HG02798 (cell line): ENCODE data around the gene ARID3A.

Source experiments
- ATAC-seq: cut with Tn5 transposase; IDR thresholded peaks from one replicate; pipeline ENCODE4 v1.9.1; 2021; ENCODE audit warnings: mild to moderate bottlenecking; ENCODE audit not compliant: unreplicated experiment, poor library complexity

ARID3A gene

GRCh38 chr19:980133-980998, 54.5 kb downstream of the ARID3A start:
- ATAC-seq = no peak

DNA sequence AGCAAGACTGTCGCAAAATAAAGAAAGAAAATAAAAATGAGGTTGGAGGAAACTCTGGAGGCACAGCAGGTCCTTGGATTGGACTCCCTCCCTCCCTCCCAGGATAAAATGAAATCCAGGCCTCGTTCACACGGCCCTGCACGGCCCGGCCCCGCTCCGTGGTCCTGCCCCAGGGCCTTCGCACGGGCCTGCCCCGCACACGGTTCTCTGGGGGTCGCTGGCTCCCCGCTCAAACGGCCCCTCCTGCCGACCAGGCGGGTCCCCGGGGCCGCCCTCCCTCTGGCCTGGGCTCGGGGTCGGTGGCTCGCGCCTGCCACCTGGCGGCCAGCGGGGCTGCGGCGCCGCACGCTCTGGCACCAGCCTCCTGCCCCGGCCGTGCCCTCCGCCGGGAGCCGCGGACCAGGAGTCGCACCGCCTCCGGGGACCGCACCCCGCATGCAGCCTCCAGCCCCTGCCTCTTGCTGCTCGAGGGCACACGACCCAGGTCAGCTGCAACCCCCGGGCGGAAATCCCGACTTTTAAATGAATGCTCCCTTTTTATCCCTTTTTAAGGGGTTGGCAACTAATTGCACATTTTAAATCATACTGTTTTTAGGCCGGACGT, 56.8 kb downstream of the ARID3A start:
- ATAC-seq = peak; percentile 60

DNA sequence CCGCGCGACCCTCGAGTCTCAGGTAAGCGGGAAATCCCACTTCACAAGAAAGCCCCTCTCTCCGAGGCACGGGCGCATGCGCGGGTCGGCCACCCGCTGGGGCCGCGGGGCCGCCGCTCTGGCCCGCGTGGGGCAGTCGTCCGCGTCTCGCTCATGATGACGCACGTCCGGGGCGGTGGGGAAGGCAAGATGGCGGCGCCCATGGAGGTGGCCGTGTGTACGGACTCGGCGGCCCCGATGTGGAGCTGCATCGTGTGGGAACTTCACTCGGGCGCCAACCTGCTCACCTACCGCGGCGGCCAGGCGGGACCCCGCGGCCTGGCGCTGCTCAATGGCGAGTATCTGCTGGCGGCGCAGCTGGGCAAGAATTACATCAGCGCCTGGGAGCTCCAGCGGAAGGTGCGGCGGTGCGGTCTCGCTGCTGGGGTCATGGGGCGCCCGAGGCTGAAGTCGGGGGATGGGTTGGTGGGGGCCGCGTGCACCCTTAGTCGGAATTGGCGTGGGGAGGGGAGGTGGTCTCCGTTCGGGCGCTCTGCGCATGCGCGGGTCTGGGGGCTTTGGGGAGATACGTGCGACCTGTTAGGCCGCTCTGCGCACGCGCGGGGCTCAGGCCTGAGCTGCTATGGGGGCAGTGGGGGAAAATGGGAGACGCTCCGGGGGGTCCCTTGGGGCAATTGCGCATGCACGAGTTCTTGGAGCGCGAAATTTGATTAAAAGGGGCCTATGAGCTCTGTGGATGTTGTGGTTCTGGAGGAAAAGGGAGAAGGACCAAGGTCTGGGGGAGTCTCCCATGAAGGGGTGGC, 58.5 kb downstream of the ARID3A start, which contains the start of gene WDR18:
Gene WDR18 (plus strand): TSS at position 181 of the 803 bp plus-strand sequence. CDS start 9 bp downstream, at position 190.
- ATAC-seq = peak; percentile 87

DNA sequence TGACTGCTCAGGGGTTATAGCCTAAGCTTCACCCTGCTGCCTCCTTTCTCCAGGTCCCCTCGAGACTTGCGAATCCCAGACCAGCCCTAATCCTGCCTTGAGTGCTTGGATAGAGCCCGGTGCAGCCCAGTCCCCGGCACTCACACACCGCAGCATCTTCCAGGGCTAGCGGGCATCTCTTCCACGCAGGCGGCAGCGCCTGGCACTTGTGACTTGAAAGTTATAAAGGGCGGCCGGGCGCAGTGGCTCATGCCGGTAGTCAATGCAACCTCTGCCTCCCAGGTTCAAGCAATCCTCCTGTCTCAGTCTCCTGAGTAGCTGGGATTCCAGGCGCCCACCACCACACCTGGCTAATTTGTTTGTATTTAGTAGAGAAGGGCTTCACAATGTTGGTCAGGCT, 60.2 kb downstream of the ARID3A start:
- no peak for ATAC-seq

GRCh38 chr19:988081-988480, 62.2 kb downstream of the ARID3A start:
- no peak for ATAC-seq

DNA sequence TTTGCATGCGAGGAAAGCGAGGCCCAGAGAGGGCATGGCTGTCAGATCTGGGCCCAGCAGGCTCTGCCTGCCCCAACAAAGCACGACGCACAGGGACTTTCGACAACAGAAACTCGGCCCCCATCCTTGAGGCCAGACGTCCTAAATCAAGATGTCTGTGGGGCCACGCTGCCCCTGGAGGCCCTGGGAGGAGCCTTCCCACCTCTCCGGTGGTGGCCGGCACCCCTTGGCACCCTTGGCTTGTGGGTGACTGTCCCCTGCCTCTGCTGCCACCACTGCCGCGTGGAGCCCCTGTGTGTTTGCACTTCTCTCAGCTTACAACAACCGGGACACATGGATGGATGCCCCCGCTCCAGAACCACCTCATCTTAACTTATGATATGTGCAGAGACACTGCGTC, 62.7 kb downstream of the ARID3A start:
- ATAC-seq = no peak

GRCh38 chr19:989381-990081, 63.7 kb downstream of the ARID3A start:
- ATAC-seq = no peak

- no peak for ATAC-seq
Observed at GRCh38 chr19:990119-990571, 64.3 kb downstream of the ARID3A start.

- ATAC-seq = no peak
Observed at GRCh38 chr19:990746-991145, 64.9 kb downstream of the ARID3A start.

DNA sequence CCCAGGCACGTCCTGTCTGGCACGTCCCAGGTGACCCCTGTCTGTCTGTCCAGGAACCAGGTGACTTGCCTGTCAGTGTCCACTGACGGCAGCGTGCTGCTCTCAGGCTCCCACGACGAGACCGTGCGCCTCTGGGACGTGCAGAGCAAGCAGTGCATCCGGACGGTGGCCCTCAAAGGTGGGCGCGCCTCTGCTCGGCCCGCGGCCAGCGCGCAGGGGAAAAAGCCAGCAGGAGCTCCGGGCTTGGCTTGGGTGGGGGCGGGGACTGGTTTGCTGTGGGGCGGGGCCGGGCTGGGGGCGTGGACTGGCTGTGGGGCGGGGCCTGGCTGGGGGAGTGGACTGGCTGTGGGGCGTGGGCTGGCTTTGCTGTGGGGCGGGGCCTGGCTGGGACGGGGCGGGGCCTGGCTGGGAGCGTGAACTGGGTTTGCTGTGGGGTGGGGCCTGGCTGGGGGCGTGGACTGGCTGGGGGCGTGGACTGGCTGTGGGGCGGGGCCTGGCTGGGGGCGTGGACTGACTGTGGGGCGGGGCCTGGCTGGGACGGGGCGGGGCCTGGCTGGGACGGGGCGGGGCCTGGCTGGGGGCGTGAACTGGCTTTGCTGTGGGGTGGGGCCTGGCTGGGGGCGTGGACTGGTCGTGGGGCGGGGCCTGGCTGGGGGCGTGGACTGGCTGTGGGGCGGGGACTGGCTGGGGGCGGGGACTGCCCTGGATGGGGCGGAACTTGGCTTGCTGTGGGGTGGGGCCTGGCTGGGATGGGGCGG, 65.5 kb downstream of the ARID3A start:
- ATAC-seq = no peak

DNA sequence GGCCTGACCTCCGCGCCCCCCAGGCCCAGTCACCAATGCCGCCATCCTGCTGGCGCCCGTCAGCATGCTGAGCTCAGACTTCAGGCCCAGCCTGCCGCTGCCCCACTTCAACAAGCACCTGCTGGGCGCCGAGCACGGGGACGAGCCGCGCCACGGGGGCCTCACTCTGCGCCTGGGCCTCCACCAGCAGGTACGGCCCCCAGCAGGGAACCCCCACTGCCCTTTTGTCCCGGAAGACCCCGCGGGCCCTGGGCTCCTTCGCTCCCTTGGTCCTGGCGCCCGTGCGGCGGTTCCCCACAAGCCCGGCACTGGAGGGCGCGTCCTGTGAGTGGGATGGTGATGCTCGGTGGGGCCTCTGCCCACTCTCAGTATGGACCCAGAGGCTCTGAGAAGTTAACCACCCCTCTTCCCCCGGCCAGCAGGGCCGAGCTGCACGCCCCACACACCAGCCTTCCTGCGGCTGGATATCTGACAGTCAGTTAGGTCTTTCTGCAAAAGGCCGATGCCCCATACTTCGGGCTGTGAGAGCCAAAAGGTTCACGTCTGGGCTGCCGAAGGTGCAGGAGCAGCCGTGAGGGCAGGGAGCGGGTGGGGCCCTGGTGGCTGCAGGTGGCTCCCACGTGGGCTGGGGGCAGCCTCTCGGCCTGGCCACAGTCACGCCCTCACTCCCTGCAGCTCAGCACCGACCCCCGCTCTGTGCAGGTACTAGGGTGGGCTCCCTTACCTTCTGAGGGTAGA, 66.3 kb downstream of the ARID3A start:
- no peak for ATAC-seq

DNA sequence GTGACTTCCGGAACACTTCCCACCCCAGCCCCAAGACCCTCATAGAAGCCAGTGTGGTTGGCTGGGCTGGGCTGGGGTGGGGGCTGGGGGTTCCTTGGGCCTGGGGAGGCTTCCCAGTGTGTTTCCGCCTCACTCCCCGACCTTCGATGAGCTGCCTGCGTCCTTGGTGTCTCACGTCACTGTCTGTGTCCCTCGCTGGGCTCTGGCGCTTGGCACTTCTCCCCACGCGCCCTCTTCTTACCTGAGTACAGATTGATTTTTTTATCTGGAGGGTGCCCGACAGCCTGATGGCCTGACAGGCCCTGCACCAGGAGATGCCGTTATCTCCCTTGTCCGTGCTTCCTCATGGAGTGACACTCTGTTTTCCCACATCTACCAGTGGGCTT, 66.8 kb downstream of the ARID3A start:
- ATAC-seq = no peak

DNA sequence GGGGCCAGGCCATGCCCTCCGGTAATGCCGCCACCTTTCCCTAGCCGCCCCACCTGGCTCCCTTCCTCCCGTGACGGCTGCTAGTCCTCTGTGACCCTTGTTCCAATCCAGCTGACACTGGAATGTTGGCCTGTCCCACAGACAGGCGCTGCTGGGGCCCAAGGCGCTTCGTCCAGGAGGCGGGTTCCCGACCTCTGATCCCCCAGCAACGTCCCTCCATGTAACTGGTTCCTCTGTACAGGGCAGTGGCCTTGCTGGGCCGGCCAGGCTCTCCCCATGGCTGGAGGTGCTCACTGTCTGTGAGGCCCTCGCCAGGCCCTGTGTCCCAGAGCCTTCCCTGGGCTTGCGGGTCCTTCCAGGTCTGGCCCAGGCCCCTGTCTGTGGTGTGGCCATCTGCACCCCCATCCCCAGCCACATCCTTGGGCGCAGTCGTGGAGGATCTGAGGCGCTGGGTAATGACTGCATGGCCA, 67.6 kb downstream of the ARID3A start:
- ATAC-seq = no peak

DNA sequence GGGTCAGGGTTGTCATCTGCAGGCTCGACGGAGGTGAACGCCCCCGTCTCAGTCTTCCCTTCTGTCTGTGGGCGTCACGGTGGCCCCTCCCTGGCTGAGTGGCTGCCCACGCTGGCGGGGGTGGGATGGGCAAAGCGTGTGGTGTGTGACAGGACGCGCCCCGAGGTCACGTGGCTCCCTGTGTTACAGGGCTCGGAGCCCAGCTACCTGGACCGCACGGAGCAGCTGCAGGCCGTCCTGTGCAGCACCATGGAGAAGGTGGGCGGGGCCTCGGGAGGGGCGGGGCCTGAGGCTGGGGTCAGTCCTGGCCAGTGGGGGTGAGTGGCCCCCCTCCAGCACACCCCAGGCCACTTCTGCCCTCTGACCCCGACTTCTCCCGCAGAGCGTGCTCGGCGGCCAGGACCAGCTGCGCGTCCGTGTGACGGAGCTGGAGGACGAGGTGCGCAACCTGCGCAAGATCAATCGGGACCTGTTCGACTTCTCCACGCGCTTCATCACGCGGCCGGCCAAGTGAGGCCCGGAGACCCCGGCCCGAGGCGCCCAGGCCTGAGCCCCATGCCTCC, 68.1 kb downstream of the ARID3A start:
- no peak for ATAC-seq

GRCh38 chr19:994516-994915, 68.7 kb downstream of the ARID3A start:
- ATAC-seq = no peak

- no peak for ATAC-seq
Observed at GRCh38 chr19:995051-995827, 69.4 kb downstream of the ARID3A start.

- no peak for ATAC-seq
Observed at GRCh38 chr19:996051-996838, 70.4 kb downstream of the ARID3A start.
